Measurements from ENCODE around the gene NFE2L2. TPM values are rescaled to one million over a fixed set of nuclear protein-coding genes. Genes with fewer than 3 reads are reported as not detected.

The NFE2L2 gene
- total and polyA plus RNA-seq, 9 of the 15 experiments (the other 6 are each of a cell fraction or from before 2014, with no cell fraction given), result 29.3 to 120 (median 59.3) TPM

GRCh38 chr2:177263451-177264208, 897 bp downstream of the NFE2L2 start (continued):
- TF ChIP-seq ZNF740 (CRISPR knock-in tag; IDR thresholded peaks at IDR 0.05) (no peak), ZNF740 (tag; IDR thresholded peaks at IDR 0.05) (no peak), RBBP5 (IDR thresholded peaks at IDR 0.05; ENCODE audit: borderline replicate concordance, insufficient read depth, low read length, poor library complexity, severe bottlenecking) (peak; percentile 85), ZNF436 (CRISPR knock-in tag; IDR thresholded peaks at IDR 0.05) (no peak), RREB1 (CRISPR knock-in tag; IDR thresholded peaks at IDR 0.05) (0 out of 2 replicates have a peak, but pooled peaks have one; percentile 86), VEZF1 (CRISPR knock-in tag; IDR thresholded peaks at IDR 0.05) (peak; percentile 23; the same call in 1 of the 2 replicates), STAT5B (CRISPR knock-in tag; IDR thresholded peaks at IDR 0.05) (no peak), ZBTB8A (IDR thresholded peaks at IDR 0.05; ENCODE audit: partially characterized antibody) (no peak), ZNF12 (CRISPR knock-in tag; IDR thresholded peaks at IDR 0.05) (peak; percentile 32), TCF3 (CRISPR knock-in tag; IDR thresholded peaks at IDR 0.05) (peak; percentile 57), DMBX1 (CRISPR knock-in tag; IDR thresholded peaks at IDR 0.05; ENCODE audit: borderline replicate concordance) (peak; percentile 76), BMI1 (IDR thresholded peaks at IDR 0.05; ENCODE audit: low read length) (no peak), NONO (IDR thresholded peaks at IDR 0.05; ENCODE audit: low read depth in 2 of 2, low read length in 1 of 2) (peak in 1 of 2 experiments; percentile 91; a peak in 2 of 4 replicates), SAP30 (IDR thresholded peaks at IDR 0.05; ENCODE audit: borderline replicate concordance, insufficient read depth, low read depth, low read length, poor library complexity, severe bottlenecking) (peak; percentile 89), ARID2 (IDR thresholded peaks at IDR 0.05) (peak; percentile 60; the same call in 1 of the 2 replicates), HCFC1 (IDR thresholded peaks at IDR 0.05; ENCODE audit: low read depth, low read length) (peak; percentile 71), BACH1 (tag; IDR thresholded peaks at IDR 0.05) (0 out of 2 replicates have a peak, but pooled peaks have one; percentile 77), ARNT (IDR thresholded peaks at IDR 0.05) (peak; percentile 50 to 79; a peak in 2 of 4 replicates), ZNF717 (CRISPR knock-in tag; IDR thresholded peaks at IDR 0.05) (0 out of 2 replicates have a peak, but pooled peaks have one; percentile 21)

Data from K562 (cell line).